ENCODE results near the gene HERC6.
"Not testable (repeated sequence)": the region's sequence is repeated elsewhere in the genome, so short reads cannot be mapped to it uniquely, and the experiment has no call there.

Gene HERC6

GRCh38 chr4:88391703-88392102 lies 13.1 kb downstream of the HERC6 start:
- no peak for DNase-seq

GRCh38 chr4:88396681-88397080 lies 18.0 kb downstream of the HERC6 start:
- DNase-seq: no peak

DNA sequence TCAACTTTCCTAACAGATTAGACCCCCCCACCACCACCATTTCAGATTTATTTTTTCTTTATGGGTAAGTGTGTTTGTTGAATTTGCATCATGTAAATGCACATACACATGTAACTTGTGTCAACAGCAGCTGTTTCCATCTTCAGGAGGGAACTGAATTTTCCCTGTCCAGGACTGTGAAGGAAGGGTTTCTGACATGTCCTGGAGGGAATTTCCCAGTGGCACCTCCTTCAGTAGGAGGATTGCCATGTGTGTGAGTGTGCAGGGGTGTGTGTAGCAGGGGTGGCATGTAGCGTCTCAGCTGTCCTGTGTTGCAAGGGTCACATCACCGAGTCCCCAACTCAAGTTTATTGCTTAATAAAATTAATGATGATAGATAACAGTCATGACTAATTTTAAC lies 19.7 kb downstream of the HERC6 start:
- DNase-seq: no peak

DNA sequence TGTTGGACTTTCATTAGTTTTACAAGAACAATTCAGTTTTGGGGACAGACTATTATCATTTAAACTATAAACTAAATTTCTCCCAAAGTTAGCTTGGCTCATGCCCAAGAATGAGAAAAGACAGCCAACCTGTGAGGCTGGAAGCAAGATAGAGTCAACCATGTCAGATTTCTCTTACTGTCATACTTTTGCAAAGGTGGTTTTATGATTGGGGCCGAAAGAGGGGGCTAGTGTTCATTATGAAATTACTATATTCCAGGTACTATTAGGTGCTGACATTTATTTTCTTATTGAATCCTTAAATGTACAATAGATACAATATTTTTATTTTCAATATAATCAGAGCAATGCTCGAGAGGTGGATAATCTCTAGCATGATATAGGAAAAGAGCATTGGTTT lies 30.6 kb downstream of the HERC6 start:
- DNase-seq: no peak

DNA sequence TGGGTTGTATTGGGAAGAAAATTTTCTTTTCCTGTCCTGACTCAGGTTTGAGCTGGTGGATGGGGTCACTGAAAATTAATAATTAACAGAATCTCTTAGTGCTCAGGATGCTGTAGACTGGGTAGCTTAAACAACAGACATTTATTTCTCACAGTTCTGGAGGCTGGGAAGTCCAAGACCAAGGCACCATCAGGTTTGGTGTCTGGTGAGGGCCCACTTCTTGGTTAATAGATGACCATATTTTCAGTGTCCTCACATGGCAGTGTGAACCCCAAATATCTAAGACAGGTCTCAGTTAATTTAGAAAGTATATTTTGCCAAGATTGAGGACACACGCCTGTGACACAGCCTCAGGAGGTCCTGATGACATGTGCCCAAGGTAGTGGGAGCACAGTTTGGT lies 31.1 kb downstream of the HERC6 start:
- DNase-seq: no peak

DNA sequence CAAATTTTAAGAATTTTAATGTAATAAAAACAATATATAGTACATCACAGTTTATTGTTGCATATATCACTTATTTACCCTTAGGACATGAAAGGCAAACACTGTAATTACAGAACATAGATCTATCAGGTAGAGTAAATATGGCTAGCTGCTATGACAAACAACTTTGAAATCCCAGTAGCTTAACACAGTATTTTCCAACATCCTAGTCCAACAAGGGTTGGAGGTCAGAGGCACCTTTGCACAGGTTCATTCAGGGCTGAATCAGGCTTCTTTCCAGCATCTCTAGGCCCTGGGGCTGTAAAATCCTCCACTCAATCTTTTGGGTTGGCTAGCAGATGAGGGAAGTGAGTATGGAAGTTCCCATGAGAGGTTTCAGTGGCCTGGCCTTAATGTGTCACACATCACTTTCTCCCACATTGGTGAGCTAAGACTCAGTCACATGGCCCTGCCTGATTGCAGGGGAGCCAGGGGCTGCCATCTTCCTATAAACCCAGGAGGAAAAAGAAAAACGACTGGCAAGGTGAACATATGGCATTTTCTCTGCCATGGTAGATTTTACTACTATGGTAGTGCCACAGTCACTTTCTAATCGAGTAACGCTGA lies 32.9 kb downstream of the HERC6 start:
- DNase-seq: peak; percentile 2 to 23

DNA sequence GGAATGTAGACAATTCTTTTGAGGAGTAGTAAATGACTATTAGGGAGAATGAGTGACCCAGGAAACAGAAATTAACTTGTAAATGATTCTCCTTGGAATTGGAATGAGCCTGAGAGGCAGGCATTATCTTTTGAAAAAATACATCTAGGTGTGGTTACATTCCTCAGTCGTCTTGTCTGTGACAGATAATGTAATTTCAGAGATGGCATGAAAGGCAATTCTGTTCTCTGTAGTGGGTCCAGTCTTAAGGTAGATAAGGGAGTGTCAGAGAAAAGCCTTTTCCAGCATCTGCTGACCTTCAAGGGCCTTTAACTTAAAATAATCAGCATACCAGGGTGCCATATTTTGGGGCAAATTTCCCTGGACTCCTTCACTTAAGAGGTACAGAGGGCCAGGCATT lies 35.1 kb downstream of the HERC6 start:
- no peak for DNase-seq

DNA sequence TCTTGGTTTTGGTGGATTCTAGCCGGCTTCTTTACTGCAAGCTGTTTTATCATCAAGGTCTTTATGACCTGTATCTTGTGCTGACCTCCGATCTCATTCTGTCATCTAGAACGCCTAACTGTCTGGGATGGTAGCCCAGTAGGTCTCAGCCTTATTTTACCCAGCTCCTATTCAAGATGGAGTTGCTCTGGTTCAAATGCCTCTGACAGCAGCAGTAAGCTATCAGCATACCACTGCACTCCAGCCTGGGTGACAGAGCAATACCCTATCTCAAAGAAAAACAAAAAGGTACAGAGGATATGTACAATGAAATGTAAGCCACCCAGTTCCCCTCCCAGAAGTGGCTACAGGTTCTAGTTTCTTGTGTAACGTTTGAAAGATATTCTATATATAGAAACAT lies 36.1 kb downstream of the HERC6 start:
- DNase-seq: no peak

DNA sequence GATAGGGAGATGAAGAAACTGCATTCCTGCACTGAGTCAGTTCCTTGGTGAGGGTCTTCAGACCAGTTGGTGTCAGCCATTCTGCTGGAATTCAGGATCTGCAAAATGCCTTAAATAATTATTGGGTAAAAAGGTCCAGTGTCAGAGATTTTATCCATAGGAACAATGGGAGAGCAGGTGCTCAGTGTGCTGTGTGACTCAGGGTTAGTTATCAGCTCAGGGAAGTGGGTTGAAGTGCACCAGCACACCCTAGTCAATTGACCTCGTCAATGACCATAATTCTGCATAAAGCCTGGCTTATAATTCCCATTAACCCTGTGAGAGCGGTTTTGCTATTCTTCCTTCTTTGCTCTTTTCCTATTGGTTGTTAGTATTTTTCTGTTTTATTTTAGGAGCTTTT lies 37.3 kb downstream of the HERC6 start:
- DNase-seq: no peak

GRCh38 chr4:88418411-88418810 lies 39.8 kb downstream of the HERC6 start:
- DNase-seq: no peak

DNA sequence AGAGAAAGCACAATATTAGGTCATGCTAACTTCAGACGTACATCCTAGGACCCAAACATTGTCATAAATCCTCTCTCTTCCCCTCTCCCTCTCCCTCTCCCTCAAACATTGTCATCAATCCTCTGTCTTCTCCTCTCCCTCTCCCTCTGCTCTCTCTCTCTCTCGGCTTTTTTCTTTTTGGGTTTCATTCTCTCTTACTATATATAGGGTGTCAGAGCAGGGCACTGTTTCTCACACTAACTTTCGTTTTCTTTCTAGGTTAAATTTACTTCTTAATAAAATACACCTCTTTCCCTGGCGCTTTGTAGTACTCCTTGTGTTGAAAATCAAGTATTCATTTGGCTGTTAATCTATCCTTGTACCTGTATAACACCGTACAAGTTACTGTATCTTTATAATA lies 41.2 kb downstream of the HERC6 start:
- no peak for DNase-seq

- no peak for DNase-seq
Measured at GRCh38 chr4:88420844-88421243, 42.2 kb downstream of the HERC6 start.

DNA sequence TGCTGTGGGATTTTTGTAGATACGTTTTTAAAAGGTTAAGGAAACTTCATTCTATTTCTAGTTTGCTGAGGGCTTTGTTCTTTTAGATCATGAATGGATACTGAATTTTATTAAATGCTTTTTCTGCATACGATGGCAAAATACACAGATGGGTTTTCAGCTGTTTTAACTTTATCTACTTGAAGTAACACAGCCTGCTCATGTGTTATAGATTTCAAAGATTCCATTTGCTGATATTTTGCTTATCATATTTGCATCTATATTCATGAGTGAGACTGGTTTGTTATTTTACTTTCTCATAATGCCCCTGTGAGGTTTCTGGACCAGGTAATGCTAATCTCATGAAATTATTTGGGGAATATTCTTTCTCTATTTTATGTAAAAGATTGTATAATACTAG lies 43.8 kb downstream of the HERC6 start:
- no peak for DNase-seq

- no peak for DNase-seq
Measured at GRCh38 chr4:88429401-88429800, 50.7 kb downstream of the HERC6 start.

DNA sequence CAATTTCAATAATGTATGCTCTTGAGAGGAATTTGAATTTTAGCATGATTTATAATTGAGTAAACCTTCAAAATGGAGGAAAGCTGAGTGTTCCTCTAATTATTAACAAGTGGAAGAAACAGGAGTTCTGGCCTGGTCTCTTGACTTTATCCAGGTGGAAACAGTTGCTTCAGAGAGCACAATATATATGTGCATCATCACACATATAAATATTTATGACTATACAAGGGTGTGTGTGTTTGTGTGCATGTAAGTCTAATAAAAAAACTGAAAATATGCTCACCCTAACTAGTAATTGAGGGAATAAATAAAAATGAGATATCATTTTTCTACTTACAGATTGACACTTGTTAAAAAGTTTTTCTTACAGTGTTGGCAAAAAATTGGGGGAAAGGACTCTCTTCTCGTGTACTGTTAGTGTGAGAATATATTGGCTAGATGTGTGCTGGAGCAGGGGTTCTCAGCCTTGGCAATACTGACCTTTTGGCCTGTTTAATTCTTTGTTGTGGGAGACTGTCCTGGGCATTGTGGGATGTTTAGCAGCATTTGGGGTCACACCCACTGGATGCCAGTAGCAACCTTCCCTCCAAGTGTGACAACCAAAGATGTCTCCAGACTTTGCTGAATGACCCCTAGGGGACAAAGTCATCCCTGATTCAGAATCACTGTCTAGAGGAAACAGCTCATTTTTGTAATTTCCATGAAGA lies 57.5 kb downstream of the HERC6 start:
- no peak for DNase-seq

GRCh38 chr4:88437873-88438272 lies 59.2 kb downstream of the HERC6 start:
- not testable (repeated sequence) for DNase-seq

DNA sequence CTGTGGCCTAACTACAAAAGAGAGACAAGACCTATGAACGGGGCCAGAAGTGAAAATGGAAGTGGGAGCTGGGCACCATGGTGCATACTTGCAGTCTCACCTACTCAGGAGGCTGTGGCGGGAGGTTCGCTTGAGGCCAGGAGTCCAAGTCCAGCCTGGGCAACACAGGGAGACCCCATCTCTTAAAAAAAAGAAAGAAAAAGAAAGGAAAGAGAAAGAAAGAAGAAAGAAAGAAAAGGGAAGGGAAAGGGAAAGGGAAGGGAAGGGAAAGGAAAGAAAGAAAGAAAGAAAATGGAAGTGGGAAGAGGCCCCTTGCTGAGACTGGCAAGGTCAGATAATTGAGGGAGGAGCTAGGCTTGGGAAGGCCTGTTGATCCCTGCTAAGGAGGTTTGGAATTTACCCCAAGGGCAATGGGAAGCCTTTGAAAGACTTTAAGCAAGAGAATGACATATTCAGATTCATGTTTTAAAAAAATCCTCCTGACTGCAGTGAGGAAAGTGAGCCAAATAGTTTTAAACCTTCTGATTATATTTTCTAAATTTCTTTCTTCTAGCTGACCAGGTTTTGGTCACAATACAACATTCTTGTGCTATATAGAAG lies 60.6 kb downstream of the HERC6 start:
- DNase-seq: no peak

GRCh38 chr4:88440146-88440545 lies 61.5 kb downstream of the HERC6 start:
- no peak for DNase-seq

GRCh38 chr4:88441696-88442095 lies 63.0 kb downstream of the HERC6 start:
- DNase-seq: no peak

- no peak for DNase-seq
Measured at GRCh38 chr4:88442689-88443191, 64.1 kb downstream of the HERC6 start.

DNA sequence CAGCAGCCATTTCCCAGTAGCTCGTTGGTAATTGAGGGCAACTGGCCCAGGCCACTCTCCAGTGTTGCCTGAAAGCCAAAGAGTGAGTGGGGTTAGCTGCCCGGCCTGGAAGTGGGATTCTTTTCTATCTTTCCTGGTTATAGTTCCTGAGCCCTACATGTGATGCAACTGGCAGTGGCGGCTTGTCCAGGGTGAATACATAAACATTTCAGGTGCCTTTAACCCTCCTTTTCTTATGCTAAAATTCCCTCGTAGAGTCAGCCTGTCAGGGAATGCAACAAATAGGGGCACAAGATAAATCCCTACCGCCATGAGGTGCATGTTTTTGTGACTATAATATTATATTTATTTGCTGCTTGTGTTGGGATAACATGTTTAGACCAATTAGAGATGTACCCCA lies 64.8 kb downstream of the HERC6 start:
- DNase-seq: no peak

- DNase-seq: no peak
Measured at GRCh38 chr4:88445252-88445651, 66.6 kb downstream of the HERC6 start.

DNA sequence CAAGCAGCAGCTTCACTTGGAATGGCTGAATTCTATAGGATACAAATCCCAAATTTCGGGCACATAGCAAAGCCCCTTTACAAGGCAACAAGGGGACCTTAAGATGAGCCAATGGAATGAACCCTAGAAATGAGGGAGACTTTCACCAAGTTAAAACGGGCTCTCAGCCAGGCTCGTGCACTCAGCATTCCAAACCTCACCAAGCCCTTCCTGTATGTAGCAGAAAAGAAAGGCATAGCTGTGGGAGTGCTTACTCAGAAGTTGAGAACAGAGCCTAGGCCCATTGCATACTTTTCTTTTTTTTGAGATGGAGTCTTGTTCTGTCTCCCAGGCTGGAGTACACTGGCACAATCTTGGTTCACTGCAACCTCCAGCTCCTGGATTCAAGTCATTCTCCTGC lies 67.5 kb downstream of the HERC6 start:
- DNase-seq: no peak

GRCh38 chr4:88447371-88448095 lies 68.9 kb downstream of the HERC6 start:
- no peak for DNase-seq
